Pancreas (tissue), 10 donors: ENCODE data around the gene DDX19B. TPM values are rescaled to one million over a fixed set of nuclear protein-coding genes. Genes with fewer than 3 reads are reported as not detected.
"Not testable (repeated sequence)": the region's sequence is repeated elsewhere in the genome, so short reads cannot be mapped to it uniquely, and the experiment has no call there.

Experiments used
- ATAC-seq, 4 donors: fragments of 200-7000 bp; cut with Tn5 transposase; one replicate each; pipeline versions ENCODE4 v1.8.0 to v1.9.1; 2020; ENCODE audit warnings: mild to moderate bottlenecking in 4 of 4, moderate library complexity in 4 of 4
- DNase-seq, 6 donors: peaks; one replicate each; pipeline ENCODE4 v3.0.0-alpha.2; 2020
- FAIRE-seq: peaks from 2 replicates; lab custom pipeline; 2012; peaks lifted over from hg19 to GRCh38; lab: Jason Lieb, UNC
- H3K27ac ChIP-seq, 4 donors: fragments of 200-600 bp; sonication (generic); 1 replicate in 3 of 4; 2 replicates in 1 of 4; pipeline versions ENCODE4 v1.5.0 to v1.8.0; 2020
- H3K27me3 ChIP-seq, 4 donors: fragments of 200-600 bp; one replicate each; pipeline ENCODE4 v1.8.0; 2021
- H3K36me3 ChIP-seq, 3 donors: fragments of 200-600 bp; sonication (generic) in 1 of 3; one replicate each; pipeline versions ENCODE4 v1.5.0 to v1.8.0; 2020 to 2021
- H3K4me1 ChIP-seq, 3 donors: fragments of 200-600 bp; one replicate each; pipeline ENCODE4 v1.8.0; 2021
- H3K4me3 ChIP-seq, 4 donors: fragments of 200-600 bp; sonication (generic) in 2 of 4; one replicate each; pipeline versions ENCODE4 v1.5.0 to v1.8.0; 2020 to 2021
- H3K9me3 ChIP-seq, 4 donors: fragments of 200-600 bp; one replicate each; pipeline ENCODE4 v1.8.0; 2021
- CTCF ChIP-seq, 4 donors: fragments of 200-600 bp; sonication (generic) in 3 of 4; IDR thresholded peaks; one replicate each; pipeline versions ENCODE4 v1.5.0 to v1.8.0; 2021; ENCODE audit warnings: antibody characterized with exemption in 4 of 4
- whole genome bisulfite sequencing, 2 donors: extraction: QIAGEN DNeasy Blood & Tissue Kit; methylation state at CpG; one replicate each; pipeline ENCODE4 v1.1.7; 2013; 5-methylcytosine and 5-hydroxymethylcytosine counted together
- intact Hi-C, 3 donors: fragments of 100-400 bp; cut with DNase I; formaldehyde crosslinking; loops; one replicate each; pipeline versions ENCODE4 v1.11.1 to v1.14.2; 2022
- polyA plus RNA-seq, 2 donors: library from polyadenylated mRNA; stranded (reverse); fragments of 200-250 nt; gene quantifications; one replicate each; pipeline ENCODE4 v1.2.3, GENCODE V29; 2013
- total RNA-seq, 6 donors: library from RNA; stranded (reverse); fragmentation: NEBNext Ultra II Directional in 4 of 6; extraction: Animal tissue kit (Norgen Biotek cat#: 25700) in 4 of 6; gene quantifications; one replicate each; pipeline versions ENCODE4 v1.2.1 to v1.2.4, GENCODE V29; 2021 to 2023
- donor health status: healthy with polysubstance abuse.
- donor health status: DM: no; HTN: no; CAD: no; lungs with moderate emphysema.
- donor health status: DM: no; HTN: no; CAD: no.
- donor health status: control.
- donor health status: control.
- donor health status: Bipolar disorder and iron deficiency.
- donor health status: DM: yes; HTN: yes; CAD: no.
- donor health status: DM: no; HTN: no; CAD: no.
- donor health status: DM: no; HTN: no; CAD: no.
- donor health status: DM: yes; HTN: yes; CAD: no.

DDX19B gene
- total and polyA plus RNA-seq, 8 donors, result 12.5 to 19.6 (median 13.7) TPM

DNA sequence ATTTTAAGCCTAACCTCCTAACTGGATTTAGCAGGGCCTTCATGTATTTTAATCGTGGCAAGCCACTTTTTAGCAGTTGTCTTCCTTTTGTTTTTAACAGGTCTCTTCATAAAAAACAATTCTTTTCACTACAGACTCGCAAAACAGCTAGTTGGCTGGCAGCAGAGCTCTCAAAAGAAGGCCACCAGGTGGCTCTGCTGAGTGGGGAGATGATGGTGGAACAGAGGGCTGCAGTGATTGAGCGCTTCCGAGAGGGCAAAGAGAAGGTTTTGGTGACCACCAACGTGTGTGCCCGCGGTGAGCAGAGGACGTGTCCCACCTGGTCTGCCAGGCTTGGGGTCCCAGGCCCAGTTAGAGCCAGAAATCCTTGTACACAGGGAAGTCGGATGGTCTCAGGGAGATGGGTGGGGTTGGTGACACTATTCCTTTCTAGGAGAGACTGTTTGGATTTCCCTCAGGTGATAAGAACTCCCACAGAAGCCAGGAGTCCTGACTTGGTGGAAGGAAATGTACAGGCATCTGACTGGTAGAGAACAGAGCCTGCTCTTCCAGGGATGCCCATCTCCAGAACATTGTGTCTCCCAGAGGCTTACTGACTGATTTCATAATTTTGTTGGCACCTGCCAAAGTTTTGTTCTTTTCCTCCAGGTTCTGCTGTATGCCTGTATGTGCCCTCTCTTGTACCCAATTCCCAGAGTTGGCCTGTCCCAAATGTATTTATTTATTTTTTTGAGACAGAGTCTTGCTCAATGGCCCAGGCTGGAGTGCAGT is 32.8 kb downstream of the DDX19B start:
- FAIRE-seq (no peak), ATAC-seq (peak in 3 of 4 donors; percentile 64 to 75 (median 69)), DNase-seq (no peak)
- H3K27ac ChIP-seq, result no peak overlapping the region
- no peaks in the 10 kb centered on the region for H3K27me3 ChIP-seq
- intact Hi-C loops, result no loop called here
- H3K9me3 ChIP-seq, result no peaks in the 10 kb centered on the region
- no peaks in the 10 kb centered on the region for H3K4me1 ChIP-seq
- 68 to 71% methylated on average over 9 of the region's 9 CpGs for WGBS, 2 donors
- H3K4me3 ChIP-seq, result no peak overlapping the region
- no peak for TF ChIP-seq CTCF (IDR thresholded peaks at IDR 0.05)
- H3K36me3 ChIP-seq, result peaks cover 0 to 32% (median 11%) of the 10 kb centered on the region in 3 donors

DNA sequence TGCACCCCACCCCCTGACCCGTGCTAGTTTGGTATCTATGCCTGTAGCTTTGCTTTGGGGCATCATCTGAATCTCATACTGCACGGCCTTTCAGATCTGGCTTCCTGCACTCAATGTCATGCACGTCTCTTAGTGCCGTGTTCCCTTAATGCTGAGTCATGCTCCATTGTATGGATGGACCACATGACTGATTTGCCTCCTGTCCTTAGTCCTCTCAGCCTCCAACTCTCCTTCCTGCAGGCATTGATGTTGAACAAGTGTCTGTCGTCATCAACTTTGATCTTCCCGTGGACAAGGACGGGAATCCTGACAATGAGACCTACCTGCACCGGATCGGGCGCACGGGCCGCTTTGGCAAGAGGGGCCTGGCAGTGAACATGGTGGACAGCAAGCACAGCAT is 33.7 kb downstream of the DDX19B start:
- FAIRE-seq, H3K4me1 ChIP-seq, H3K27me3 ChIP-seq, H3K4me3 ChIP-seq, intact Hi-C loops, DNase-seq, ATAC-seq, H3K9me3 ChIP-seq, H3K27ac ChIP-seq: not testable (repeated sequence)
- peaks cover 0 to 32% (median 11%) of the 10 kb centered on the region in 3 donors for H3K36me3 ChIP-seq
- 85% methylated on average over 4 to 5 of the region's 12 CpGs for WGBS, 2 donors

- FAIRE-seq, result no peak
- H3K27me3 ChIP-seq, result no peaks in the 10 kb centered on the region
Measured at GRCh38 chr16:70337814-70338213, 38.8 kb downstream of the DDX19B start.

GRCh38 chr16:70341600-70341999 is 42.6 kb downstream of the DDX19B start:
- Histone ChIP-seq H3K4me1 (peaks cover 0 to 6% (median 0%) of the 10 kb centered on the region in 3 donors), H3K9me3 (no peaks in the 10 kb centered on the region), H3K27me3 (no peaks in the 10 kb centered on the region), H3K4me3 (no peak overlapping the region), H3K27ac (no peak overlapping the region), H3K36me3 (no peaks in the 10 kb centered on the region)
- no peak for DNase-seq
- FAIRE-seq, result no peak
- ATAC-seq, result no peak
- 80 to 87% methylated on average over 4 of the region's 4 CpGs for WGBS, 2 donors
- TF ChIP-seq CTCF (IDR thresholded peaks at IDR 0.05), result no peak
- intact Hi-C loops, result no loop called here

More at GRCh38 chr16:70337814-70338213, 38.8 kb downstream of the DDX19B start:
- 98% methylated on average over 5 of the region's 5 CpGs for WGBS, 2 donors
- no peak overlapping the region for H3K27ac ChIP-seq
- H3K36me3 ChIP-seq, result peaks cover 0 to 12% (median 11%) of the 10 kb centered on the region in 3 donors
- DNase-seq (no peak), ATAC-seq (no peak)
- no peak overlapping the region for H3K4me3 ChIP-seq
- no peaks in the 10 kb centered on the region for H3K4me1 ChIP-seq
- intact Hi-C loops, result no loop called here
- no peaks in the 10 kb centered on the region for H3K9me3 ChIP-seq
- TF ChIP-seq CTCF (IDR thresholded peaks at IDR 0.05), result no peak

DNA sequence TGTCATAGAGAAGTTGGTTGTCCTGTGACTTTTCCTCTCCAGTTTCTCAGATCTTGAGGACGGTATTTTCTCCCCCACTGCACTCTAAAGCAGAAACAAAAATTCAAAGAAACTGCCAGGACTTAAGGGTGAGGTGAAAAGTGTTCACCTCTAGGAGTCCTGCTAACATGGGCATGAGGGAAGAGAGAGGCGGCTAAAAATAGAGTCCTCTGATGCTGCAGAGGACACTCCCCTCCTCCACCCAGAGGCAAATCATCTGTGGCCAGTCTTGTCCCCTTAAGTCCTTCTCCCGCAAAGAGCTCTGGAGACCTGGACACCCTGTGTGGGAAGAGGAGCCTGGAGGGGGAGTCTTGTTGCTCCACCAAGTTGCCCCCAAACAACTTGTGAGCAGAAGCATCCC is 43.0 kb downstream of the DDX19B start:
- ATAC-seq, result no peak
- no peak for TF ChIP-seq CTCF (IDR thresholded peaks at IDR 0.05)
- H3K36me3 ChIP-seq, result no peaks in the 10 kb centered on the region
- FAIRE-seq, result no peak
- peaks cover 0 to 6% (median 0%) of the 10 kb centered on the region in 3 donors for H3K4me1 ChIP-seq
- no peaks in the 10 kb centered on the region for H3K9me3 ChIP-seq
- H3K27me3 ChIP-seq, result no peaks in the 10 kb centered on the region
- no peak overlapping the region for H3K4me3 ChIP-seq
- intact Hi-C loops, result no loop called here
- 74 to 77% methylated on average over 3 of the region's 3 CpGs for WGBS, 2 donors
- no peak for DNase-seq
- no peak overlapping the region for H3K27ac ChIP-seq
